Activated T-cell treated with anti-CD3 and anti-CD28 coated beads, Interleukin-2, amount 50 U/mL, for 72 hours (primary cell): Measurements from ENCODE around the gene CALCR. TPM values are rescaled to one million over a fixed set of nuclear protein-coding genes. Genes with fewer than 3 reads are reported as not detected.
A peak's percentile ranks its signal among the peaks of the same experiment; 100 is the strongest.
"Not testable (repeated sequence)": the region's sequence is repeated elsewhere in the genome, so short reads cannot be mapped to it uniquely, and the experiment has no call there.

Experiments
- ATAC-seq, 2 donors: fragments of 150-1000 bp; cut with Tn5 transposase; replicated peaks in 1 of 2; 2 replicates each; pipeline ENCODE4 v1.10.0; 2021; ENCODE audit warnings: moderate library complexity in 2 of 2, mild to moderate bottlenecking in 1 of 2
- DNase-seq, 2 donors: peaks; one replicate each; pipeline ENCODE4 v3.0.0; 2021 to 2022; ENCODE audit warnings: mixed read lengths in 1 of 2
- H3K27ac Mint-ChIP-seq: one replicate; pipeline ENCODE4 v1.8.0; 2022; ENCODE audit warnings: mild to moderate bottlenecking, moderate library complexity, mixed read lengths
- H3K27me3 Mint-ChIP-seq: one replicate; pipeline ENCODE4 v1.8.0; 2022; ENCODE audit warnings: low read depth, mixed read lengths
- H3K36me3 Mint-ChIP-seq, 2 donors: one replicate each; pipeline ENCODE4 v1.8.0; 2022; ENCODE audit warnings: mixed read lengths in 2 of 2, mild to moderate bottlenecking in 1 of 2; ENCODE audit not compliant: insufficient read depth in 2 of 2
- H3K4me1 Mint-ChIP-seq: one replicate; pipeline ENCODE4 v1.8.0; 2022; ENCODE audit warnings: low read depth, mixed read lengths
- H3K4me3 Mint-ChIP-seq, 2 donors: one replicate each; pipeline ENCODE4 v1.8.0; 2022; ENCODE audit warnings: mild to moderate bottlenecking in 2 of 2, mixed read lengths in 2 of 2, moderate library complexity in 2 of 2
- H3K9me3 Mint-ChIP-seq, 2 donors: one replicate each; pipeline ENCODE4 v1.8.0; 2022; ENCODE audit warnings: mixed read lengths in 2 of 2
- total RNA-seq, 2 donors: library from RNA; stranded (reverse); gene quantifications; one replicate each; pipeline ENCODE4 v1.2.3, GENCODE V29; 2022

CALCR gene
- total RNA-seq, 2 donors from 2014 or later: not detected

DNA sequence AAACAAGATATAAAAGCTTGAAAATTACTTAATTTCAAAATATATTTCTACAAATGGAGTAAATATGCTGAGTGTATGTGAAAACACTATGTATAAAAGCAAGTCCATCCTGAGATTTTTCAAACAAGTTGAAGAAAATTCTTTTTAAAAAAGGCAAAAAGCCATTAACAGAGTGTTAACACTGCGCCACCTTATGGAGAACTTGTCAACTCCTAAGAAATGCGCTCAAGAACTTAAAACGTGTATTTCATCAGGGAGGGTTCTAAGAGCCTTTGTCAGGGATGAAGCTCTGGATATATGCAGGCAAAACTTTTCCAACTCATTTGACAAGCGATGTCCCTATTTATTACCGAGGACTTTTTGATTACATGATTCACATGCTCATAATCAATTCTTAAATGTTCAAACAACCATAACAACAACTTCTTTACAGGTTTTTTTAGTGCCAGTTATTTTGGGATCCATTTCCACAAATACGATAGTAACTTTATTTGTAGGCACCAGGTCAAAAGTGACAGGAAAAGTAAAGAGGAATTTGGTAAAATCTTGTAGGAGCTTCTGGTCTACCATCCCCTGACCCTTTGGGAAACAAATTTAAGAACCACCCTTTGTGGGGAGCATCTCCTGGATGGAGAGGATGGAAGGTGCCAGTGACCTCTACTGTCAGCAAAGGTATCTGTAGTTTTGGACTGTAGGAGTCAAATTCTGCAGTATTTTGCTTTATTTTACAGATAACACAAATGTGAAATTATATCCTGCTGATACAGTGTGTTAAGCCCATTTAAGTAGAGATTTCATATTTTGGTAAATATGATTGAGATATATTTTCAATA lies 23.2 kb downstream of the CALCR start:
- Mint-ChIP-seq H3K4me1 (no peaks in the 10 kb centered on the region), H3K36me3 (no peaks in the 10 kb centered on the region), H3K4me3 (no peak overlapping the region), H3K27me3 (peaks cover 6% of the 10 kb centered on the region), H3K27ac (no peak overlapping the region), H3K9me3 (no peaks in the 10 kb centered on the region)
- DNase-seq (peak in 1 of 2 donors; percentile 3), ATAC-seq (no peak)

GRCh38 chr7:93547716-93548115 lies 26.8 kb downstream of the CALCR start:
- no peak for ATAC-seq
- Mint-ChIP-seq H3K4me1 (no peaks in the 10 kb centered on the region), H3K9me3 (no peaks in the 10 kb centered on the region), H3K27me3 (no peaks in the 10 kb centered on the region), H3K27ac (no peak overlapping the region), H3K4me3 (no peak overlapping the region), H3K36me3 (no peaks in the 10 kb centered on the region)
- DNase-seq: no peak

DNA sequence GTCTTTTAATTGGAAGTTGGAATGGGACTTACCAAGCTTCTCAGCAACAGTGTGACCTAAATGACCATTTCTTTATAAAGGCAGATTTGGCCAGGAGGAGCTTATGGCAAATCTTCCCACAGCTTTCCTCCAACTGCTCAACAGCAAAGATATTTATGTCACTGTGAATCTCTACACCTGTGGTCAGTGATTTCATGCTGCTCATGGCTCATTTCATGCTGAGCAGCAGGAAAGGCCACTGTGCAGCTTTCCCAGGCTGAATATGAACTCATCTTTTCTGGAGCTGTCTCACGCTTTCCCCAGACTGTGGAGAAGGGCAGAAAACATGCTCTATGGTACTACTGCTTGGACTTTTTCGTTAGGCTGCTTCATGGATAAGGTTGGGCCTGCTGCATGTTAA lies 29.8 kb downstream of the CALCR start:
- Mint-ChIP-seq H3K4me3 (no peak overlapping the region), H3K36me3 (no peaks in the 10 kb centered on the region), H3K27me3 (no peaks in the 10 kb centered on the region), H3K9me3 (no peaks in the 10 kb centered on the region), H3K27ac (no peak overlapping the region), H3K4me1 (no peaks in the 10 kb centered on the region)
- ATAC-seq (no peak), DNase-seq (no peak)

DNA sequence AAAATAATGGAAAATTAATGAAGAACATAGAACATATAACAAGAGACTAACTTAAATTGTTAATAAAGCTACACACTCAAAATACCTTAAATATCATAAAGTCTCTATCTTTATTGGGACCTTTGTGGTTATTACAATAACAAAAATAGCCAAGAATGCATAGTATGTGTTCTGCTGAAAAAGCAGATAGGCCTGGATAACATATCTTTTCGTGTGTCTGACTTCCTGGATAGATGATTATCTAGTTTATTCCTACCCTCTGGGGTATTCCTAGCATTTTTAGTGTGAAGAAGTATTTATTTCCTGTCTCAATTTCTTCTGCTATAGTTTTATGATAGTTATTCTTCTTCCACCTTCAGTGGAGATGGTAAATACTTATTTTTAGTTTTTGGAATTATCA lies 36.5 kb downstream of the CALCR start:
- Mint-ChIP-seq H3K4me3 (no peak overlapping the region), H3K27me3 (no peaks in the 10 kb centered on the region), H3K36me3 (no peaks in the 10 kb centered on the region), H3K9me3 (no peaks in the 10 kb centered on the region), H3K4me1 (no peaks in the 10 kb centered on the region), H3K27ac (no peak overlapping the region)
- ATAC-seq (no peak), DNase-seq (no peak)

DNA sequence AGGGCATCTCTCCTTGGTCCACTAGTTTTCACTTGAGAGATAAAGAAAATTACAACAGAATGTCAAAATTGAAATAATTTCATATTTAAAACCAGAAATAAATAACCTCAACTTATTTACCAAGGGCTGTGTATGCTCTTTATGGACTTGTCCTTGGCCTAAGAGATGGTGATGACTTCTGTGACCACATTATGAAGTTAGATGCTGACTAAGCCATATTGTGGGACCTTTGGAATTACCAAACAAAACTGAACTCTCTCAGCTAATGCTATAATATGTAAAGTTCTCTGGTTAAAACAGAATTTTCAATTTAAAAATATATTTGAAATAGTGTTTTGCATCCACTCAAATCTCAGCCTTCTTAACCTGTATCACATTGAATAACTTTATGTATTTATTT lies 38.9 kb downstream of the CALCR start:
- Mint-ChIP-seq H3K4me3 (no peak overlapping the region), H3K27me3 (no peaks in the 10 kb centered on the region), H3K36me3 (no peaks in the 10 kb centered on the region), H3K4me1 (no peaks in the 10 kb centered on the region), H3K27ac (no peak overlapping the region), H3K9me3 (no peaks in the 10 kb centered on the region)
- ATAC-seq: no peak
- no peak for DNase-seq

- no peak for ATAC-seq
- Mint-ChIP-seq H3K27me3 (no peaks in the 10 kb centered on the region), H3K4me1 (no peaks in the 10 kb centered on the region)
Measured at GRCh38 chr7:93530701-93531100, 43.8 kb downstream of the CALCR start.

GRCh38 chr7:93516834-93517233 lies 57.7 kb downstream of the CALCR start:
- no peak overlapping the region for H3K4me3 Mint-ChIP-seq
- DNase-seq (no peak), ATAC-seq (no peak)
- no peaks in the 10 kb centered on the region for H3K9me3 Mint-ChIP-seq
- no peaks in the 10 kb centered on the region for H3K4me1 Mint-ChIP-seq
- no peaks in the 10 kb centered on the region for H3K36me3 Mint-ChIP-seq
- no peak overlapping the region for H3K27ac Mint-ChIP-seq
- no peaks in the 10 kb centered on the region for H3K27me3 Mint-ChIP-seq

More at GRCh38 chr7:93530701-93531100, 43.8 kb downstream of the CALCR start:
- no peak overlapping the region for H3K27ac Mint-ChIP-seq
- no peak overlapping the region for H3K4me3 Mint-ChIP-seq
- H3K36me3 Mint-ChIP-seq: no peaks in the 10 kb centered on the region
- H3K9me3 Mint-ChIP-seq: no peaks in the 10 kb centered on the region
- DNase-seq: no peak

- Mint-ChIP-seq H3K27ac (no peak overlapping the region), H3K4me1 (no peaks in the 10 kb centered on the region), H3K27me3 (no peaks in the 10 kb centered on the region), H3K9me3 (no peaks in the 10 kb centered on the region), H3K4me3 (no peak overlapping the region), H3K36me3 (no peaks in the 10 kb centered on the region)
- DNase-seq: no peak
- ATAC-seq: no peak
Measured at GRCh38 chr7:93515144-93515543, 59.4 kb downstream of the CALCR start.

GRCh38 chr7:93509303-93509702 lies 65.2 kb downstream of the CALCR start:
- Mint-ChIP-seq H3K9me3 (no peaks in the 10 kb centered on the region), H3K27ac (no peak overlapping the region)

DNA sequence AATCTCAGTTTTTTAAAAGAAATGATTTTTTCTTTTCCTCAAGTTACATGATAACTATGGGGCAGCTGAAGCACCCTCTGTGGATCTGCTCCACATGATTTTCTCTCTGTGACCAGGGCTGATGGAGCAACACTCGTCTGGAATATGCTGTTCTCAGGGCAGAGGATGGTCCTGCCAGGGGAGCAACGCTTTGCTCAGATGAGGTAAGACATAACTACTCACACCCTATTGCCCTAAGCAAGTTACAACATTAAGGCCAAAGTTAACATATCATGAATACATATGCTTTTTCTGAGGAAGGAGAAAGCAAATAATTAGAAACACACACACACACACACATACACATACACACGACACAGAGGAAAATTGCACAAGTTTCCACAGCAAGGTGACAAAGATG lies 71.4 kb downstream of the CALCR start:
- Mint-ChIP-seq H3K9me3 (no peaks in the 10 kb centered on the region), H3K27me3 (no peaks in the 10 kb centered on the region), H3K4me3 (no peak overlapping the region), H3K36me3 (no peaks in the 10 kb centered on the region), H3K27ac (no peak overlapping the region), H3K4me1 (no peaks in the 10 kb centered on the region)
- DNase-seq (no peak), ATAC-seq (no peak)

More at GRCh38 chr7:93509303-93509702, 65.2 kb downstream of the CALCR start:
- H3K36me3 Mint-ChIP-seq: no peaks in the 10 kb centered on the region
- H3K4me1 Mint-ChIP-seq: no peaks in the 10 kb centered on the region
- H3K4me3 Mint-ChIP-seq: no peak overlapping the region
- no peaks in the 10 kb centered on the region for H3K27me3 Mint-ChIP-seq
- DNase-seq (no peak), ATAC-seq (no peak)

DNA sequence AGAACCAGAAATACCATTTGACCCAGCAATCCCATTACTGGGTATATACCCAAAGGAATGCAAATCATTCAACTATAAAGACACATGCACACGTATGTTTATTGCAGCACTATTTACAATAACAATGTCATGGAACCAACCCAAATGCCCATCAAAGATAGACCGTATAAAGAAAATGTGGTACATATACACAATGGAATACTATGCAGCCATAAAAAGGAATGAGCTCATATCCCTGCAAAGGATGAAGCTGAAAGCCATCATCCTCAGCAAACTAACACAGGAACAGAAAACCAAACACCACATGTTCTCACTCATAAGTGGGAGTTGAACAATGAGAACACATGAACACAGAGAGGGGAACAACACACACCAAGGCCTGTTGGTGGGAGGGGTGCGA lies 82.7 kb downstream of the CALCR start:
- not testable (repeated sequence) for ATAC-seq, H3K27me3 Mint-ChIP-seq, H3K36me3 Mint-ChIP-seq, DNase-seq, H3K9me3 Mint-ChIP-seq, H3K4me1 Mint-ChIP-seq, H3K4me3 Mint-ChIP-seq, H3K27ac Mint-ChIP-seq

- H3K27ac Mint-ChIP-seq: no peak overlapping the region
- no peak overlapping the region for H3K4me3 Mint-ChIP-seq
- H3K4me1 Mint-ChIP-seq: no peaks in the 10 kb centered on the region
- no peaks in the 10 kb centered on the region for H3K36me3 Mint-ChIP-seq
- peaks cover 8% of the 10 kb centered on the region for H3K27me3 Mint-ChIP-seq
- ATAC-seq (no peak), DNase-seq (no peak)
- H3K9me3 Mint-ChIP-seq: no peaks in the 10 kb centered on the region
Measured at GRCh38 chr7:93476491-93477344, 97.8 kb downstream of the CALCR start.

GRCh38 chr7:93475811-93476210 lies 98.7 kb downstream of the CALCR start:
- Mint-ChIP-seq H3K27me3 (peaks cover 8% of the 10 kb centered on the region), H3K4me3 (no peak overlapping the region), H3K27ac (no peak overlapping the region), H3K9me3 (no peaks in the 10 kb centered on the region), H3K36me3 (no peaks in the 10 kb centered on the region), H3K4me1 (no peaks in the 10 kb centered on the region)
- DNase-seq (no peak), ATAC-seq (no peak)
